ENCODE results near the gene BAHCC1.
A peak's percentile ranks its signal among the peaks of the same experiment; 100 is the strongest.

The BAHCC1 gene

GRCh38 chr17:81477173-81477572, 81.9 kb downstream of the BAHCC1 start:
- no peak for DNase-seq (ENCODE audit: low read depth in 1 of 2, low spot score in 1 of 2)

- no peak for DNase-seq (ENCODE audit: low read depth in 1 of 2, low spot score in 1 of 2)
Measured at GRCh38 chr17:81478119-81478518, 82.9 kb downstream of the BAHCC1 start.

GRCh38 chr17:81479175-81480071, 84.2 kb downstream of the BAHCC1 start:
- no peak for DNase-seq (ENCODE audit: low read depth in 1 of 2, low spot score in 1 of 2)

- no peak for DNase-seq (ENCODE audit: low read depth in 1 of 2, low spot score in 1 of 2)
Measured at GRCh38 chr17:81480140-81481072, 85.1 kb downstream of the BAHCC1 start.

- peak in 1 of 2 donors; percentile 34 for DNase-seq (ENCODE audit: low read depth in 1 of 2, low spot score in 1 of 2)
Measured at GRCh38 chr17:81481073-81481799, 86.0 kb downstream of the BAHCC1 start.

- DNase-seq (ENCODE audit: low read depth in 1 of 2, low spot score in 1 of 2), result no peak
Measured at GRCh38 chr17:81481815-81482505, 86.7 kb downstream of the BAHCC1 start.

- DNase-seq (ENCODE audit: low read depth in 1 of 2, low spot score in 1 of 2), result no peak
Measured at GRCh38 chr17:81482673-81483072, 87.4 kb downstream of the BAHCC1 start.

- DNase-seq (ENCODE audit: low read depth in 1 of 2, low spot score in 1 of 2), result no peak
Measured at GRCh38 chr17:81483085-81483861, 88.0 kb downstream of the BAHCC1 start.

GRCh38 chr17:81483862-81484194, 88.6 kb downstream of the BAHCC1 start:
- DNase-seq (ENCODE audit: low read depth in 1 of 2, low spot score in 1 of 2), result no peak

- peak; percentile 76 to 84 for DNase-seq (ENCODE audit: low read depth in 1 of 2, low spot score in 1 of 2)
Measured at GRCh38 chr17:81484195-81484979, 89.1 kb downstream of the BAHCC1 start.

- DNase-seq (ENCODE audit: low read depth in 1 of 2, low spot score in 1 of 2), result no peak
Measured at GRCh38 chr17:81486199-81486810, 91.0 kb downstream of the BAHCC1 start.

- DNase-seq (ENCODE audit: low read depth in 1 of 2, low spot score in 1 of 2), result no peak
Measured at GRCh38 chr17:81487089-81487486, 91.8 kb downstream of the BAHCC1 start.

GRCh38 chr17:81487487-81488275, 92.4 kb downstream of the BAHCC1 start:
- DNase-seq (ENCODE audit: low read depth in 1 of 2, low spot score in 1 of 2), result peak; percentile 52 to 70

GRCh38 chr17:81488276-81488860, 93.1 kb downstream of the BAHCC1 start:
- DNase-seq (ENCODE audit: low read depth in 1 of 2, low spot score in 1 of 2), result no peak

- DNase-seq (ENCODE audit: low read depth in 1 of 2, low spot score in 1 of 2), result no peak
Measured at GRCh38 chr17:81489012-81489997, 94.0 kb downstream of the BAHCC1 start.

Data from activated T-helper 1 cell treated with anti-CD3 and anti-CD28 coated beads, Interleukin-2, amount 50 U/mL, for 16 hours (primary cell).